GM19372 (cell line): ENCODE measurements around the gene CSTPP1.

ENCODE experiments used
- ATAC-seq: cut with Tn5 transposase; IDR thresholded peaks from one replicate; pipeline ENCODE4 v1.9.1; 2021; ENCODE audit warnings: mild to moderate bottlenecking, low read depth, moderate library complexity; ENCODE audit not compliant: unreplicated experiment

Gene CSTPP1

DNA sequence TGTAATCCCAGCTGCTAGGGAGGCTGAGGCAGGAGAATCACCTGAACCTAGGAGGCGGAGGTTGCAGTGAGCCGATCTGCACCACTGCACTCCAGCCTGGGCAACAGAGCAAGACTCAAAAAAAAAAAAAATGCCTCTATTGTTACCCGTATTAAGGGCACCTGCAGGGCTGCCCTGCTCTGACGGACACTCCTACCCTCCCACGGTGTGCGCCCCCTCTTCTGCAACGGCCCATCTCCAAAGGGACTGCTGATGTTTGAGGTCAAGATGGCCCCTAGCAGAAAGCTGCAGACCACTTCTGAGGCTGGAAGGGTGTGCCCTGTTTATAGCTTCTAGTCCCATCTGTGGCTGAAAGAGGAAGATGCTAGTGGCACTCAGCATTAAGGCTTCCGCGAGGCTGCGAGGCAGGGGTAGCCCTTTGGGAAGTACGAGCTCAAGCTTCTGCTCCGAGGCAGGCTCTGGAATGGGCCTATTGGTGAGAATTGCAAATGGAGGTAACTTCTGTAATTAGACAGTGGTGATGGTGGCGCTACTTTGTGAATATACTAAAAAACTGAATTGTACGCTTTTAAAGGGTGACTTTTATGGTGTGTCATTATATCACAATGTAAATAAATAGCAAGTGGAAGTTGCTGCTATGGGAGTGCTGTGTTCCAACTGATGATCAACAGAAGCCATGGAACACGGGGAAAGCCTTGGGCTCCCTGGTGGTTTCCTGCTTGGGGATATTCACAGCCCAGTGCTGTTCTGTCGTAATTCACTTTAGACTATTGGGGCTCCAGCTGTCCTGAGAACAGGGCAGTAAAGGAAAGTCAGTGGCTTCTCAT lies 215.8 kb downstream of the CSTPP1 start:
- no peak for ATAC-seq

DNA sequence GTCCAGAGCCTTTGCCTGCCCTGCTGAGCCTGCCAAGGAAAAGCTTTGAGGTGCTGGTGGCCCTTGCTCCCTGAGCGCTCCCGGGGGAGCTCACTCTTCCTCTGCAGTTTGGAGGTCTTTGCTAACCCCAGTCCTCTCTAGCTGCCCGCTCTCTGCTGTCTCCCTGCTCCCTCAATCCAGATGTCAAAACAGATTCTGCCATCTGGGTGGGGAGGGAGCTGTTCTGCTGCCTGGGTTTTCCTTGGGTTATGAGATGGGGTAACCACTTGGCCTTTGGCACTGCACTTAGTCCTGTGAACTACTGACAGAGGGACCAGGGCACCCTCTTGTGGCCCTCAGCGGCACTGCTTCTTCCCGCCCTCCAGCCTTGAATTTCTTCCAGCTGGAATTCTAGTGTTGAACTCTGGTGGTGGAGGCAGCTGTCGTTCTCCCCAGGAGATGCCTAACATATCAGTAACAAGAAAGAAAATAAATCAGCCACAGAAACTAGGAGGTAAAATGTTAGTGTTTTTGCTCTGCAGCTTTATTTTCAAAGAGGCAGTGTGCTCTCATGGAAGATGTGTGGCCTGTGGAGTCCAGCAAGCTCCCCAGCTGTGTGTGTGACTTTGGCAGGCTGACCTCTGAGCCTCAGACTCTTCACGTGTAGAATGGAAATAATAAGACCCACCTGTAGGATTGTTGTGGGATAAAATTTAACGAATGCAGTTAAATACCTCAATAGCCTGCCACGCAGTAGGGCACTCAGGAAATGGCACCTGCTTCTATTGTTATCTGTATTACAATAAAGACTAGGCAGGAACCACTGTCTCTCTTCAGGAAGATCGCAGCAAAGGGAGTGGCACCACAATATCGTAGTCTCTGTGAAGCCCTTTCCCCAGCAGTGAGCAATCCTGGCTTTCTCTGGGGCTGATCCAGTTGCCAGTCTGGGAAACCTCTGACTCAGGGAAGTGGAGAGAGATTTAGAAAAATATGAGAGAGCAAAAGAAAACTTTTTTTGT lies 216.7 kb downstream of the CSTPP1 start:
- ATAC-seq: no peak

DNA sequence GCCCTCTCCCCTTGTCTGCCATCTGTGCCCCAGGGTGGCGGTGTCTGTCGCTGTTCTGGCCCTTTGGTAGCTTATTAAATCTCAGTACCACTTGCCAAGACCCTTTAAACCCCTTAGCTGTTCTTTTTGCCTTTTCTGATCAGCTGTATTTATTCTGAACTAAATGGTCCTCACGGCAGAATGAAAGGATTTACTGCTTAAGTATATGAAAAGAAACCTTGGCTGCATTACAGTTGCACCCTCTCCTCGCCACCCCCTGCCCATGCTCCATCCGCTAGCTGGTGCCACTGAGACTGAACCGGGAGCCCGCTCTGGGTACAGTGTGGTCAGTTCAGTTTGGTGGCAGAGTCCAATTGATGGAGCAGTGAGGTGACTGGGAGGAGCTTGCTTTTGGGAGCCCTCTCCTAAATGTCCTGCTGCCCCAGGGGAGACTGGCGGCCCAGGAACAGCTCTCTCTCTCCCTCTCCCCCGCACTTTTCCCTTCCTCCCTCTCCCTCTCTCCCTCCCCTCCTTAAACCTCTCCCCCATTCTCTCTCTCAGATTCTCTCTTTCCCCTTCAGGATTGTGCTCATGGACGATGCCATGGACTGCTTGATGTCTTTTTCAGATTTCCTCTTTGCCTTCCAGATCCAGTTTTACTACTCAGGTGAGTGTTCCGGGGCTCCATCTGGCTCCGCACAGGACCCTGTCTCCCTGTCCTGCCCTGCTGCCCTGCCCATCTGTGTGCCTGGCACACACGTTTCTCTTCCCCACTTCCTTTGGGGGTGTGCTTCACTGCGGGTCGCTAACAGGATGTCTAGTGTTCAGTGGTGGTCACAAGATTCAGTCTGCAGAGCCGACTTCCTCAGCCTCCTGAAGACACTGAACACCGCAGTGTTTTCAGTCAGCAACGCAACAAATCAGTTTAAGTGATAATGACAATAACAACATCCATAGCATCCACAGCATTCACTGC lies 218.3 kb downstream of the CSTPP1 start:
- ATAC-seq: no peak

DNA sequence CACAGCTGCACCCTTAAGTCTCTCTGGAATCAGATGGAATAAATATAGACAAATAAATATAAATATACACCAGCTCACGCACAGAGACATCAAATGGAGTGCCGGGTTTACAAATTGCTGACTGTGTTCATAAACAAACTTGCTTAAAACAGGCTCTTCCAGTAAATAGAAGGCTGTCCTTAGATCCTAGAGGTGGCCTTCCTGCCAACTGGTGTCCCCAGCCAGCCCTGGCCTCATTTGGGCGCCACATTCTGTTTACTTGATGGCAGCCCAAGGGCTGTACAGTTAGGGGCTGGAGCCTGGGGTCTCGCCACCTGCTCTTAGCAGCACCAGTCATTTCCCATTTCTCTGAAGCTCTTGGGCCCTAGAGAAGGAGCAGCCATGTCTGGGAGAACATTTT lies 219.3 kb downstream of the CSTPP1 start:
- ATAC-seq: no peak

DNA sequence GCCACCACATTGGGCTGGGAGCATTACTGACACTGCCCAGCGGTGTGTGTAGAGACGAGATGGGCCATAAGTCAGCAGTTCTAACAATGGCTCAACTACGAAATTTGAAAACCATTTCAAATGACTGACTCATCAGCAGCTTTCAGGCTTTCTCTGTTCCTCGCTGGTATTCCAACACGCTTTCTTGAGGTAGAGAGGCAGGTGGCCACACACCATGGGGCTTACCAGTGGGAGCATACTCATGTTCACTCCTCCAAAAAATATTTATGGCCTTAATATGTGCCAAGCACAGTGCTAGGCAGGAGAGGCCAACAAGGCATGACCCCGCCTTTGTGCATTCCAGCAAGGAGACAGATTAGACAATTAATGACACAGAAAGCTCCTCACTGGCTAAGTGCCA lies 219.8 kb downstream of the CSTPP1 start:
- no peak for ATAC-seq

DNA sequence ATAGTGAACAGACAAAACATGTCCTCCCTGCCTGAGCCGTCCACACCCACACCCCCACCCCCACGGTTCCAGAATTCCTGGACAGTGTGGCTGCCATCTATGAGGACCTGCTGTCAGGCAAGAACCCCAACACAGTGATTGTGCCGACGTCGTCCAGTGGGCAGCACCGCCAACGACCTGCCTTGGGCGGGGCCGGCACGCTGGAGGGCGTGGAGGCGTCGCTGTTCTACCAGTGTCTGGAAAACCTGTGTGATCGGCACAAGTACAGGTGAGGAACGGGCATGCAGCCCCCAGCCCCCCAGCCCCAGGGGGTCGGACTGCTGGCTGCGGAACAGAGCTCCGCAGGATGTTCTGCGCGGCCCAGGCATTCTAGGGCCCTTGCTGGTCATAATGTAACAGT lies 220.4 kb downstream of the CSTPP1 start:
- no peak for ATAC-seq

DNA sequence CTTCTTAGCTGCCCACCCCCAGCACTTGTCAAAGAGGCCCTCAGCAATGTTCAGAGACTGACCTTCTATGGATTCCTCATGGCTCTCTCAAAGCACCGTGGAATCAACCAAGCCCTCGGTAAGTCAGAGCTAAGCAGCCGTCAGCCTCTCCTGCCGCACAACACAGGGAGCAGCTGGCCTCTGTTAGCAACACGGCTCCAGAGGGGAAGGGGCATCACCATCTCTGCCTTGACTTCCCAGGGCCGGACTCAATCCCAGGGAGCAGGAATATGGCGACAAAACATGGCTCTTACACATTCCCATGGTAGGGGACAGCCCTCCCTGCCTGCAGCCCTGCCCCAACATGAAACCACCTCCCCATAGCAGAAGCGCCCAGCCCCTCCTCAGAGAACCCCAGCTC lies 221.2 kb downstream of the CSTPP1 start:
- no peak for ATAC-seq

DNA sequence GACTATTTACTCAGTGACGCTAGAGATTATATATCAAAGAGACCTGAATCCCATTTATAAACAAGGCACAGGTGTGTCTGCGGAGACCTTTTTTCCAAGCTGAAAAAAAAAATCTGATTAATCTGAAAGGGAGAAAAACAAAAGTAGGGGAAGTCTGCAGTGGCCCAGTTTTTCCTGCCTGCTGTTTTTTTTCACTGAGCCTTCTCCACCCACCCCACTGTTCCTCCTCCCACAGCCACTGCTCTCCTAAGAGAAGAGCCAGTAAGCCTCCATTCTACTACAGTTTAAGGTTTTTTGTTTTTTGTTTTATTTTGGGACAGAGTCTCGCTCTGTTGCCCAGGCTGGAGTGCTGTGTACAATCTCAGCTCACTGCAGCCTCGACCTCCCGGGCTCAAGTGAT lies 221.7 kb downstream of the CSTPP1 start:
- no peak for ATAC-seq

DNA sequence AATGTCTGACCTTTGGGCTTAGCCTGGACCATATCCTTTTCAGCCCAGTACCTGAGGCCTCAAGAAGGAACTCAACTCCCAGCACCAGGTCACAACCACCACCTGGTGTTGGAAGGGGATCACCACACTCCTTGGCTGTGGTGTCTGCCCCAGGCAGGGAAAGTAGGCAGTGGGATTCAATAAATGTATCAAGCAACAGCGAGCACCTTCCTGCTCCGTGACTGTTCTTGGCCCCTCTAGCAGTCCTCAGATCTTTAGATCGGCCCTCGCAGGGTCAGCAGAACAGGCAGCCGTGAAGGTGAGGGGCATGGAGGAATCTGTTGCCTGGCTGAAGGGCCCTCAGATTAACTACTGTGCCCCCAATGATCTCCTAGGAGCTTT lies 224.2 kb downstream of the CSTPP1 start:
- ATAC-seq: no peak

DNA sequence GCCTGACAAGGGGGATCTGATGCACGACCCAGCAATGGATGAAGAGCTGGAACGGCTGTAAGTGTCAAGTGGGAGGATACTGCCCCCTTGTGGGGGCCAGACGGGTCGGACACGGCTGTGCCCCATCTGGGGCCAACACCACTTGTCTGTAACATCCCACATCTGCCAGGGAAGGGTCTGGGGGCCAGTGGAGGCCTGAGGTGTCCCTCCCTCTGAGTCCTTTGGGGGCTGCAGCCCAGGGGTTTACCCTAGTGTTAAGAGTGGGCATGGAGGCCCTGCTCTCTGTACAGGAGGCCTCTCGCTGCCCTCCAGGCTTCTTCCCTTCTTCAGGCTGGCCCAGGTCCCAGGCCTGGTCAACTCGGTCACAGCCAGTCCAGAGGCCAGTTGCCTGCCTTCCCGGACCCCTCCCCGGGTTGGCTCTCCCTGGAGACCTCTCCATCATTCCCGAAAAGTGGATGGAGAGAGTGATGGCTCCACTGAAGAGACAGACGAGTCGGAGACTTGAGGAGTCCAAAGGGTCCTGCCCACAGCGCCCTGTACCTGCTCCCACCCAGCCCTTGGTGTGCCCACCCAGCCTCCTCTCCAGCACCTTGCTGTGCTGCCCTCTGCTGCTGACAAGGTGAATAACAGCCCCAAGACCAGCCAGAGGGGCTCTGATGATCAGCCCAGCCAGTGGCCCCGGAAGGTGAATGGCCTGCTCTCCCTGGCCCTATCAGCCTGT lies 224.7 kb downstream of the CSTPP1 start:
- ATAC-seq: peak; percentile 61

DNA sequence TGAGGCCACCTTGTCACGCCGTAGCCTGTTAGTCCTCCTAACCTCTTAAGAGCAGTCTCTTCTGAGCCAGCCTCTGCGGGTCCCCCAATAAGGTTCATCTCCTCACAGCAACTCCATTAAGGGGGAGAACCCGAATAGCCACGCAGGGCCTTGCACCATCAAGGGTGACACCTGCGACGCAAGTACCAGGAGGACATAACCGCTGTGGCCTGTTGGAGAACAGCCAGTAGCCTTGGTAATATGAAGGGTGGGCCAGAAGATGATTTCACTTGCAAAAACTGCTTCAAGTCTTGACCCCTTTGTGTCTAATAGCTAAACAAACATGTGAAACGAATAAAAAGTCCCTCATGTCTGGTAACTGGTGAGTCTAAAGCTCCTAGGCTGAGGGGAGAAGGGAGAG lies 225.3 kb downstream of the CSTPP1 start:
- no peak for ATAC-seq

DNA sequence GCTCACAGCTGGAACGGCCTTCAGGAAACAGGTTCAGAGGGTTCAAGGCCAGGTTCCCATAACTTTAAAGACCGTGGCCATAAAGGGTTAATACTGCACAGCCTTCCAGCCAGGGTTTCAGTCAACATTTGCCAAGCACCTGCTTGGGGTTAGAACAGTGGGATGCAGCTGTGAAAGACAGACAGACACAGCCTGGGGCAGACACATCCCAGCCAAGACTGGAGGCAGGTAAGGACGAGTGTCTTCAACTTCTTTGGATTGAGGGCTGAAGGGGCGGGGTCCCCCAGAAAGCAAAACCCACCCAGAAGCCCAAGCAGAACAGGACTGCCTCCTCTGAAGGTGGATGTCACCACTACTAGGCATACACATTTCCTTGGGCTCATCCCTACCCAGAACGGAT lies 225.9 kb downstream of the CSTPP1 start:
- no peak for ATAC-seq

DNA sequence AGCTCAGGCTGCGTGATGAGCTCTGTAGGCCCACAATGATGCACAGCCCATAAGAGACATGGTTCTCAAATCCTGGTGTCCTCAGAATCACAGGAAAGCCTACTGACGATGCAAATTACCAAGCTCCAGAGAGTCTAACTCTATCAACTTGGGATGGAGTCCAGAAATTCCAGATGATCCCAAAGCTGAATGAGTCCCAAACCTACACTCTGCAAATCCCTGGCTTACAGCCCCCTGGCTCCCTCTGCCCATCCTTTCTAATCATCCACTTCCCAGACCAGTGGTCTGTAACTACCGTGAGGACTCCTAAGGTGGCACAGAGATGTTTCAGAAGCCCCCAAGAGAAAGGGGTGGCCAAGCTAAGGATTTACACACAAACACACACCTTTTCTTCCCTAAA lies 226.6 kb downstream of the CSTPP1 start:
- no peak for ATAC-seq

DNA sequence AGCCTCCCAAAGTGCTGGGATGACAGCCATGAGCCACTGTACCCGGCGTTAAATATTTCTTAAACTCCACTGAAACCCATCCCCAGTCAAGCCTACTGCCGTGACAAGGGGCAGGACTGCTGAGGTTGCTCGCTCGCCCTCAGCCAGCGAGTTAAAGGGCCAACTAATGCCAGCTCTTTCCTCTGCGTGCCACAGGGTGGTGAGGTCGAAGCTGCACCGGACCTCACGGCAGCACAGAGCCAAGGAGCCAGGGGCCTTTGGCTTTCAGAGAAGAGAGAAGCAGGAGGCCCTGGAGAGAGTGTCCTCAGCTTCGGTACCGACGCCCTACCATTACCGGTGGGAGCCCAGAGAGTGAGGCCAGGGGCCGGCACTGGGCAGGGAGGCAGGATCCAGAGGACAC lies 227.3 kb downstream of the CSTPP1 start:
- ATAC-seq: no peak

DNA sequence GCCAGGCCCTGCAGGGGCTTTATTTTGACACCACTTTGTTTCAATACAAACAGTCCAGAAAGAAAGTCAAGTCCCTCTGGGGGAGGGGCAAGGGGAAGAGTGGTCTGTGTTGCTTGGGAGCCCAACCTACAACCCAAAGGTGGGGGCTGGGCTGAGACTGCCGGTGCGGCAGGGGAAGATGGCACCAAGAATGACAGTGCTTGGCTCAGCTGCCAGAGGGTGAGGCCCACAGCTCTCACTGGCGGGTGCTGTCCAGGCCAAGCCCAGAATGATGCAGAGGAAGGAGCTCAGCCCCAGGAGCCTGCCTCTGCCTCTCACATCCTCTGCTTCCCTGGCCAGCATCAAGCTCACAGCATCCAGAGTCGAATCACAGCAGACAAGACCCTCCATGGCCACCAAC lies 227.8 kb downstream of the CSTPP1 start:
- ATAC-seq: no peak

DNA sequence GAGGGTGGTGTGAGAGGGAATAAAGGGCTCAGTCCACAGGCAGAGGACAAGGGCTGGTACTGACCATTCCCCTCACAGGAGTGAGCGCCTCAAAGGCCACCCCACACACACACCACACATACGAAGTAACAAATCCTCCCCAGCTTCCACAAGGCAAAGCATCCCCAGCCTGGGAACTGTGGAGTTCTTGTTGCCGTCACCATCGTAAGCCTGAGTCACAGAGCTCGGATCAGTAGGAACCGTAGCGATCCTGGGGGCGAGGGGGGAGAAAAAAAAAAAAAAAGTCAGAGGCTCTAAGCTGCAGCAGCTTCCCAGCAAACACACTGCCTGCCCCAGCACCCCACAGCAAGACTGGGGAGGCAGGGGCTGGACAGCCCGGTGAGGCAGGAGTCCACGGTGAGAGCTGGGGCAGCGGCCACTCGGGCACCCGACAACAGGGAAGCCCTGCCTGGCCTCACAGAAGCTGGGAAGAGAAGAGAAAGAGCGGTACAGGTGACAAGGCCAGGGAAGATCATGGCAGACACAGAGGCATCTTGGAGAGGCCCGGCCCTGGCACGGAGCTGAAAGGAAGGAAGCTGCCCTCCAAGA lies 228.8 kb downstream of the CSTPP1 start:
- no peak for ATAC-seq

DNA sequence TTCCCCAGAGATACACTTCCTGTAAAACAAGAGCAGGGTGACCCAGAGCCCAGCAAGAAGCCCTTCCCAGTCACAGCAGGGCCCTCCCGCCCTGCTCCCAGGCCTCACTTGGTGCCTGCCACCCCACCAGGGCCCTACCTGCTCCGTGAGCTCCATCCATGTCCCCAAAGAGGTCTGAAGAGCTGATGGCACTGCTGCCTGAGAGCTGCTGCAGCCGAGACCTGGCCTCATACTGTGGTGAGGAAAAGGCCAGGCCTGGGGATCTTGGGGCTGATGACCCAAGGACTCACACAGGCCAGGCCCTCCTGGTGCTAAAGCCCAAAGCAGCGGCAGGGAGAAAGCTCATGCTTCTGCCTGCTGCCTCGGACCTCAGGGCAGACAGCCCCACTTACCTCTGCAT lies 229.8 kb downstream of the CSTPP1 start:
- ATAC-seq: no peak

DNA sequence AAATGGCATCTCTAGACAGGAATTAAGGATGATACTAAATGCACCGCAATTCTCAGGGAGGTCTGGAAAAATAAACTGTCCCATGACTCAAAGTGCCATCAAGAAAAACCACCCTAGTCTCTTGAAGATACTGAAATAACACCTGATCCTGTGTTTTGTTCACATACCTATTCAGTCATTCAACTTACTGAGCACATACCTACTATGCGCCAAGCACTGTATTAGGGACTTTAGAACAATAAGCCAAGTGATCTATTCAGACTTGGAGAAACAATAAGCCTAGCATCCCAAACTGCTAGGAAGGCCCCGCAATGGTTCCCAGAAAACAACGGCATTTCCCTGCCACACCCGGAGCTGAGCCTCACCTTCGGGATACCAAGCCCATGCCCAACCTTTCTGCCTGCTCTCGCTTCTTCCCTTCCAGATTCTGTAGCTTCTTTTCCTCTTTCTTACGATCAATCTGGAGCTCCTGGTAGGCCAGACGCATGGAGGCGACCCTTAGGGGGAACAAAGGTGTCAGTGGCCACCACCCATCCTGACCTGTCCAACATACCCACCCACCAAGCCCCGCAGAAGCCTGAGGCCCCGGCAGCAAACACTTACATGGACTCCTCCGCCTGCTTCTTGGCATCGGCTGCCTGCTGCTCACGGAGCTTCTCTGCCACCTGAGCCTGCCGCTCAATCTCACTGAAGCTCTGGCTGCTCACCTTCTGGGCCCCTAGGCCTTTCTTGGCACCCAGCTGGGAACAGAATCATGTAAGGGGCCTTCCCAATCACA lies 234.7 kb downstream of the CSTPP1 start:
- no peak for ATAC-seq

DNA sequence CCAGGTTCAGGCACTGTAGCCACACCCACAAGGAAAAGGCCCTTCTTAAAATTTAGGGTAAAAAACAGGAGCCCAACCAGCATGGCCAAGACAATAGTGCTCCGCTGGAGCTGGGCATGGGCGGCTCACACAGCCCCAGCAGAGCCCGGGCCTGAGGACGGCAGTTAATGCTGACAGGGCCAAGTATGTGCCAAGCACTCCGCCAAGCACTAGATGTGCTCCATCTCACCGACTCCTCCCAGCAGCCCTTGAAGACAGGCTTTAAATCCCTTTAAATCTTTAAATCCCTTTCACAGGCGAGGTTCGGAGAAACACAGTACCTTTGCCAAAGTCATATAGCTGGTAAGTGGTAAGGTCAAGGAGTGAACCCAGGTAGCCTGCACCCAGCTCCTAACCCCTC lies 235.3 kb downstream of the CSTPP1 start:
- no peak for ATAC-seq
